Stimulated activated CD4-positive, alpha-beta T cell treated with anti-CD3 and anti-CD28 coated beads, TNF-alpha, amount 100 ng/mL, for 48 hours (primary cell): ENCODE measurements around the gene SNAPC2.
A peak's percentile ranks its signal among the peaks of the same experiment; 100 is the strongest.
"Not testable (repeated sequence)": the region's sequence is repeated elsewhere in the genome, so short reads cannot be mapped to it uniquely, and the experiment has no call there.

Experiments used
- DNase-seq, 3 donors: peaks; one replicate each; pipeline ENCODE4 v3.0.0-alpha.2; 2020; ENCODE audit warnings: low read depth in 3 of 3

Gene SNAPC2

GRCh38 chr19:7909471-7910067, 10.6 kb upstream of the SNAPC2 start:
- DNase-seq: no peak

- no peak for DNase-seq
Observed at GRCh38 chr19:7910321-7911161, 9.6 kb upstream of the SNAPC2 start.

GRCh38 chr19:7911508-7912143, 8.5 kb upstream of the SNAPC2 start:
- DNase-seq: no peak

DNA sequence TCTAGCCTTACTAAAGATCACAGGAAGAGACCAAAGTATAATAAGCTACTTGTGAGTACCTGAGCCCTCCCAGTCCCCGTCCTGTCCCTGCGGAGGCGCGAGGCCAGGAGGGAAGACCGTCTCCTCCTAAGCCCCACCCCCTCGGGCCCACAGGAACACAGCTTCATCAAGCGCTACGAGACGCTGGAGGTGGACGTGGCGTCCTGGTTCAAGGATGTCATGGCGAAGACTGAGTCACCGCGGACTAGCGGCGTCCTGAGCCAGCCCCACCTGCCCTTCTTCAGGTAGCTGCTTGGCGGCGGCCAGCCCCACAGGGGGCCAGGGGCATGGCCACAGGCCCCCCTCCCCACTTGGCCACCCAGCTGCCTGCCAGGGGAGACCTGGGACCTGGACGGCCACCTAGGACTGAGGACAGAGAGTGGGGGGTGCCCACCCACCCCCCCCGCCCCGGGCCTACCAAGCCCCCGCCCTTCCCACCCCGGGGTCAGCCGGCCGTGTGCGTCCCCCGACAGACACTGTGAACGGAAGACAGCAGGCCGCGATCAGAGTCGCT, 7.9 kb upstream of the SNAPC2 start:
- DNase-seq: no peak

- DNase-seq: no peak
Observed at GRCh38 chr19:7912697-7913564, 7.2 kb upstream of the SNAPC2 start.

- DNase-seq: no peak
Observed at GRCh38 chr19:7913652-7914051, 6.5 kb upstream of the SNAPC2 start.

- no peak for DNase-seq
Observed at GRCh38 chr19:7914099-7914498, 6.0 kb upstream of the SNAPC2 start.

DNA sequence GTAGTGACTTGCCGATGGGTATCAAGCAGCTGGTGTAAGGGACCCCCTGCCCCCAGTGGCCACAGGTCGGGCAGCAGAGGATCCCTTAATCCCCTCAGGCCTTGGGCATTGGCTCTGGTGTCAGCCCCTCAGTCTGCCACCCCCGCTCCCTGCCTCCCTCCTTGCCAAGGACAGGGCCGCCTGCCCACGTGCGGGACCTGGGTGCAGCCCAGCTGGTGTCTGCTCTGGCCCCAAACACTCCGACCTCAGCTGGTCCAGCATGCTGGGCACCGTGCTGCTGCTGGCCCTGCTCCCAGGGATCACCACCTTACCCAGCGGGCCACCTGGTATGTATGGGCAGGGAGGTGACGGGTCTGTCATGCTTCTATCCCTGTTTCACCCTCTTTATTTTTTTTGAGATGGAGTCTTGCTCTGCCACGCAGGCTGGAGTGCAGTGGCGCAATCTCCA, 5.5 kb upstream of the SNAPC2 start, which contains the start of gene TGFBR3L:
TGFBR3L (plus strand) TSS at position 233 of the 448 bp plus-strand sequence.
- DNase-seq: no peak

DNA sequence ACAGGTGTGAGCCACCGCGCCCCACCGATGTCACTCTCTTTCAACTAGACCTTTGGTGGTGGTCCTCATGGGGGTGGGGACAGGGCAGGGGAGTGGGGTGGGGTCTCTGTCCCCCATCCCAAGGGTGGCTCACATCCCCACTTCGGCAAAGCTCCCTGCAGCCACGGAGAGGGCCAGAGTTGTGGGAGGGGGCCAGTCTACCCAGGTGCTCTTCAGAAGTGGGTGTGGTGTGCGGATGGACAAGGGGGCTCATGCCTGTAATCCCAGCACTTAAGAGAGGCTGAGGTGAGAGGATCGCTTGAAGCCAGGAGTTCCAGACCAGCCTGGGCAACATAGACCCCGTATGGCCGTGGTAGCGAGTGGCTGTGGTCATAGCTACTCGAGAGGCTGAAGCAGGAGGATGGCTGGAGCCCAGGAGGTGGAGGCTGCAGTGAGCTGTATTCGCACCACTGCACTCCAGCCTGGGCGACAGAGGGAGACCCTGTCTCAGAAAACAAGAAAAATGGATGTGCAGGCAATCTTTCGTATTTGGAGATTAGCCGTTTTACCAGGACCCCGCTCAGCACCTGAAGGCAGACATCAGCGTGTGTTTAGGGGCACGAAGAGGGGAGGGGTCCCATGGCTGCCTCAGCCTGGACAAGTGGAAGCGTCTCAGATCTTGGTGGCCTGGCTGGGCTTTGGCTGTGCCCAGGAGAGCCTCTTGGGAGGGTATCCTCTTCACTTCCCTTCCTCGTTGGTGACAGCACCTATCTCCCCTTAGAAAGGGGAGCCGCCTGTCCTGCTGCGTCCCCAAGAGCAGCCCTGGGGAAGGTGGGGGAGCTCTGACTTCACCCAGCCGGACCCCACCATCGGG, 4.7 kb upstream of the SNAPC2 start:
- DNase-seq: no peak

DNA sequence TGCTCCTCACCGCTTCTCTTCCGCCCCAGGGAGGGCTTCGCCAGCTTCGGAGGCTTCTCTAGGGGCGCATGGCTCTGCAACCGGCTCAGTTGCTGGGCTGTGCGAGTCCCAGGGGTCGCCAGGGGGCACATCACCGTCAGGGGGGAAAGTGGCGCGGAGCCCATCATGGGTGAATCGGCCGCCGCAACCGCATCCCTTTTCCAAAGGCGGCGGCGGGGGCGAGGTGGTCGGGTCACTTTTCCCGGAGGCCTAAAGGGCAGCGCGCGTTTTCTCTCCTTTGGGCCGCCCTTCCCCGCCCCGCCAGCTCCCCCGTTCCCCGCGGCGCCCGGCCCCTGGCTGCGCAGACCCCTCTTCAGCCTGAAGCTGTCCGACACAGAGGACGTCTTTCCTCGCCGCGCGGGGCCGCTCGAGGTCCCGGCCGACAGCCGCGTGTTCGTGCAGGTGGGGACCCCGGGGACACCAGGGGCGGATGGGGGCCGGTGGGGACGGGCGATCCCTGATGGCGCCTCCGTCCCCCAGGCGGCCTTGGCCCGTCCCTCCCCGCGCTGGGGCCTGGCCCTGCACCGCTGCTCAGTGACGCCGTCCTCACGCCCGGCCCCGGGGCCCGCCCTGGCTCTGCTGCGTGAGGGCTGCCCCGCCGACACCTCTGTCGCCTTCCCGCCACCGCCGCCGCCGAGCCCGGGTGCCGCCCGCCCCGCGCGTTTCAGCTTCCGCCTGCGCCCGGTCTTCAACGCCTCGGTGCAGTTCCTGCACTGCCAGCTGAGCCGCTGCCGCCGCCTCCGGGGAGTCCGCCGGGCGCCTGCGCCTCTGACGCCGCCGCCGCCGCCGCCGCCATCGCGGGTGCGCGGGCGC, 3.8 kb upstream of the SNAPC2 start:
- peak in 1 of 3 donors; percentile 38 for DNase-seq

DNA sequence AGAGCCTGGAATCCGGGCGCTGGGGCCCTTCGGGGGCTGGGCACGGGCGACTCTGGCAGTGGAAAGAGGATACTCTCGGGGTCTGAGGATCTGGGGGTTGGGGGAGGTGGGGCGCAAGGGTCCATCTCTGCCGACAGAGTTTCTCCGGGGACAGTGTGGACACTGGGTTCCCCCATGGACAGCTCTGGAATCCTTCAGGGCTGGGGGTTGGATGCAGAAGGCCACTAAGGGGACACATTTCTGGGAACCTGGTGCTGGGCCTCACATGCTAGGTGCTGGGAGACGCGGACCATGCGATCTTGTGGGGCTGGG, 3.2 kb upstream of the SNAPC2 start:
- no peak for DNase-seq

DNA sequence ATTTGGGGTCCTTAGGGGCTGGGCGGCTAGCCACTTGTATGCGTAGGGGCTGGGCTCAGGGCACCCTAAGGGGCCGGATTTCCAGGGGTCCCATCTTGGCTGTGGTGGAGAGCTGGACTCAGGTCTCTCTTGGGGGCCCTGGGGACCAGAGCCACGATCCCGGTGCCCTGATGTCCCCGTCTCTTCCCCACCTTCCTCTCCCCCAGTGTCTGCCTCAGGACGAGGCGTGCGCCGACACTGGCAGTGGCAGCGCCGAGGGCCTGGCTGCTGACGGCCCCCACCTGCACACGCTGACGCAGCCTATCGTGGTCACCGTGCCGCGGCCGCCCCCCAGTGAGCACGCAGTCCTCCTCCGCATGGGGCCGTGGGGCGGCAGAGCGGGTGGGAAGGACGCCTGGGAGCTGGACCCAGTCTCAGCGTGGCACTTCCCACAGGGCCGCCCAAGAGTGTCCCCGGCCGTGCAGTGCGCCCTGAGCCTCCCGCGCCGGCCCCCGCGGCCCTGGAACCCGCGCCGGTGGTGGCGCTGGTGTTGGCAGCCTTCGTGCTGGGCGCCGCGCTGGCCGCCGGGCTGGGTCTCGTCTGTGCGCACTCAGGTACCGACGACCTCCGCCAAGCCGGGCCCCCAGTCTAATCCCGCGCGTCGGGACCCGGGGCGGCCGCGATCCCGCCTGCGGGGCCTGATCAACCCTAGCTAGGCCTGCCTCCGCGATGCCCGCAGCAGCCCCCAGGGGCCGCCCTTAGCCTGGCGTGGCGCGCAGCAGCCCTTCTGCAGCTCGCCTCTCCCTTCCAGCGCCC, 2.7 kb upstream of the SNAPC2 start:
- no peak for DNase-seq

GRCh38 chr19:7918062-7918614, 2.0 kb upstream of the SNAPC2 start:
- not testable (repeated sequence) for DNase-seq

DNA sequence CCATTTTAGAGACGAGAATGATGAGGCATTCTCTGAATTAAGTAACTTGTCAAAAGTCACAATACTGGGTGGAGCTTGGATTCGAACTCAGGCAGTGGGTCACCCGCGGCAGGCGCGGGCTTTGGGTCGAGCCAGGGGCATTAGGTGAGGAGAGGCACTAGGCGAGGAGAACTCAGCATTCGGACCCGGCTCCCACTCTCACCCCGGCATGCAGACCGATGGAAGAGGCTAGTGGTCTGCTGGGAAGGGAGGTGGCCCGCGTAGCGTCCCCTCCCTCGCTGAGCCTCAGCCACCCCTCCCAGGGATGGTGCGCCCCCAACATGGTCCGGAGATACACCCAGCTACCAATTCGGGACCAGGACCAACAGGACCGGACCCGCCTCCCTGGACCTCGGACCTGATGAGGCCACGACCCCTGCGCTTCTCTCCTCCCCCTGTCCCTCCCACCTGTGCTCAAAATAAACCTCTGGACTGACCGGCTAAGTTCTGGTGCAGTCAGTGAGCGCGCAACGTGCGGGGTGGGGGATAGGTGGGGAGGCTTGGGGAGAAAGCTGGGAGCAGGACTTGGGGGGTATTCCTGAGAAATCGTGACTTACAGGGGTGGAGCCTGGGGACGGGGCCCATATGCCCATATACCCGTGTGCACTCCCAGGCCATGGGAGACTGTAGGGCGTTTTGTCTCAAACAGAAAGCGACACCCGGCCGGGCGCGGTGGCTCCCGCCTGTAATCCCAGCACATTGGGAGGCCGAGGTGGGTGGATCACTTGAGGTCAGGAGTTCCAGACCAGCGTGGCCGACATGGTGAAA, 1.3 kb upstream of the SNAPC2 start:
- no peak for DNase-seq

DNA sequence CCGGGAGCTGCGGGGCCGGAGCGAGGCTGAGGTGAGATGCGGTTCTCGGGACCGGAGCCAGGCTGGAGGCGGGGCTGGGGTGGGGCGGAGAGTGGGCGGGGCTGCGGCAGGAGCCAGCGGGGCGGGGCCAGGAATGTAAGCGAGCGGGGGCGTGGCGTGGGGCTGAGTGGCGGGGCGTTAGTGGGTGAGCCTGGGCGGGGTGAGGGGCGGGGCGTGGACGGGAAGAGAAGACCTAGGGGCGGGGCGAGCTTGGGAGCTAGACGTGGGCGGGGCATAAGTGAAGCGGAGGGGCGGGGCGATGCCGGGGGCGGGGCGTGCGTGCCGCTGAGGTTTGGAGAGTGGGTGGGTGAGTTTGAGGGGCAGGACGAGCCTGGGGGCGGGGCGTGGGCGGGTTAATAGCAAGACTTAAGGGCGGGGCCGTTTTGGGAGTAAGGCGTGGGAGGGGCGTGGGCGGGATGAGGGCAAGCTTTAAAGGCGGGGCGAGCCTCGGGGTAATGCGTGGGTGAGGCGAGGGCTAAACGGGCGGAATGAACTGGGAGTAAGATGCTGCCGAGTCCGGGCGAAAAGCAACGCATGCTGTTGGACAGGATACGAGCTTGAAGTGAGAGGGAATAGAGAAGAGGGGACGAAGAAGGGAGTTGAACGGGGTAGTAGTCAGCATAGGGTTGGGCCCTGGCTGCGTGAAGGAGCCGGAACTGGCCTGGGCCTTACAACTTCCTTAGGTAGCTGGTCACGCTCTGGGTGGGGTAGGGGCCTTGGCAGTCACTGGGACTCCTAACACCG, 572 bp downstream of the SNAPC2 start:
- peak; percentile 96 to 100 (median 100) for DNase-seq

DNA sequence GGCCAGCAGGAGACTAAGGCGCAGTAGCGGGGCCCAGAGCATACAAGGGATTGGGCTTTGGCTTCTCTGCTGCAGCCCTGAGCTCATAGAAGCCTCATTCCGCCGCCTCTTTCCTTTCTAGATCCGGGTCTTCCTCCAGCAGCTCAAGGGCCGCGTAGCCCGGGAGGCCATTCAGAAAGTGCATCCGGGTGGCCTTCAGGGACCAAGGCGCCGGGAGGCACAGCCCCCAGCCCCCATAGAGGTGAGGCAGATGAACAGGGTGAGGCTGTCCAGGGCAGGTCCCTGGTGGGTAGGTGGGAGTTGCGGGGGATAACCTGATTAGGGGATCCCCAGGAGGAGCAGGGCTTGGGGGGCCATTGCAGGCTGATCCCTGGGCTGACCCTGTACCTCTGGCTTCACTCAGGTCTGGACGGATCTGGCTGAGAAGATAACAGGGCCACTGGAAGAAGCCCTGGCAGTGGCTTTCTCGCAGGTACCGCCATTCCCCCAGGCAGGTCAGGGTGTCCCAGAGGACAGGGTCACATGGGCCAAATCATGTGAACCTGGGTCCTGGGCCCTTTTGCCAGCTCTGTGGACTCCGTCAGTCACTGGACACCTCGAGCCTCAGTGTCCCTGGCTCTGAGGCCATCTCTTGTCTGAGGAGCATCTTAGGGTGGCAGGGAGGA, 1.3 kb downstream of the SNAPC2 start:
- no peak for DNase-seq
